Aortic smooth muscle cell (primary cell): ENCODE data around the gene CPSF4L. TPM values are rescaled to one million over a fixed set of nuclear protein-coding genes. Genes with fewer than 3 reads are reported as not detected.

Experiments
- total RNA-seq: library from RNA; depleted of rRNA; stranded (reverse); fragments of >200 nt; gene quantifications from 2 replicates; pipeline ENCODE4 v1.2.3, GENCODE V29; 2014

CPSF4L gene, protein sequence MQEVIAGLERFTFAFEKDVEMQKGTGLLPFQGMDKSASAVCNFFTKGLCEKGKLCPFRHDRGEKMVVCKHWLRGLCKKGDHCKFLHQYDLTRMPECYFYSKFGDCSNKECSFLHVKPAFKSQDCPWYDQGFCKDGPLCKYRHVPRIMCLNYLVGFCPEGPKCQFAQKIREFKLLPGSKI
- total RNA-seq: 0.06 TPM in 1 of 2 replicates, not detected in the other

DNA sequence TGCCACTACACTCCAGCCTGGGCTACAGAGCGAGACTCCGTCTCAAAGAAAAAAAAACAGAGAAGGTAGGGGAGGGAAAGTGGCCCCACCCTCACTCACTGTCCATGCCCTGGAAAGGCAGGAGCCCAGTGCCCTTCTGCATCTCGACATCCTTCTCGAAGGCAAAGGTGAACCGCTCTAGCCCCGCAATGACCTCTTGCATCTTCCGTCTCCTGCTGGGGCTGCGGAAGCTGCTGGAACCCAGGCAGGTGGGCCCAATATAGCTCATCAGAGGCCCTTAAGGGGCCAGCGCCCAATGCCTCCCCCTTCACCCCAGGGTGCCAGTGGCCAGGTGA lies at the start of gene CPSF4L:
CPSF4L (minus strand) TSS at position 264 of the 335 bp plus-strand sequence; CDS start at position 202, 62 bp downstream.

Other genes starting within 250 kb of the CPSF4L start
- 23.6 and 33.7 TPM in 2 replicates for gene SLC39A11, start 169.2 kb downstream of the CPSF4L start, total RNA-seq
- under 0.01 and 0.13 TPM in 2 replicates for gene SSTR2, start 96.9 kb downstream of the CPSF4L start, total RNA-seq
- gene COG1, start 68.8 kb downstream of the CPSF4L start, total RNA-seq: 18.0 and 18.5 TPM in 2 replicates
- 44.5 and 59.1 TPM in 2 replicates for gene CDC42EP4, start 50.1 kb upstream of the CPSF4L start, total RNA-seq